ENCODE results near the gene IDH3B.

Gene IDH3B

GRCh38 chr20:2706688-2707352 is 42.8 kb upstream of the IDH3B start:
- no peak for TF ChIP-seq CTCF (IDR thresholded peaks at IDR 0.05; ENCODE audit: low read depth, low read length)
- in situ Hi-C loops (cut with HindIII; ENCODE audit: low sequenced_read_pairs): no loop called here
- H3K4me3 ChIP-seq (ENCODE audit: low read depth, low read length): no peak overlapping the region
- DNase-seq (ENCODE audit: low read depth, low spot score): no peak

- DNase-seq (ENCODE audit: low read depth, low spot score): no peak
- TF ChIP-seq CTCF (IDR thresholded peaks at IDR 0.05; ENCODE audit: low read depth, low read length): no peak
- no peak overlapping the region for H3K4me3 ChIP-seq (ENCODE audit: low read depth, low read length)
- in situ Hi-C loops (cut with HindIII; ENCODE audit: low sequenced_read_pairs): no loop called here
Observed at GRCh38 chr20:2705931-2706645, 42.1 kb upstream of the IDH3B start.

GRCh38 chr20:2703716-2704475 is 39.9 kb upstream of the IDH3B start:
- DNase-seq (ENCODE audit: low read depth, low spot score): no peak
- in situ Hi-C loops (cut with HindIII; ENCODE audit: low sequenced_read_pairs): no loop called here

GRCh38 chr20:2701671-2702081 is 37.7 kb upstream of the IDH3B start:
- TF ChIP-seq CTCF (IDR thresholded peaks at IDR 0.05; ENCODE audit: low read depth, low read length): no peak
- in situ Hi-C loops (cut with HindIII; ENCODE audit: low sequenced_read_pairs): no loop called here
- DNase-seq (ENCODE audit: low read depth, low spot score): no peak
- no peak overlapping the region for H3K4me3 ChIP-seq (ENCODE audit: low read depth, low read length)

More at GRCh38 chr20:2703716-2704475, 39.9 kb upstream of the IDH3B start:
- no peak overlapping the region for H3K4me3 ChIP-seq (ENCODE audit: low read depth, low read length)
- TF ChIP-seq CTCF (IDR thresholded peaks at IDR 0.05; ENCODE audit: low read depth, low read length): no peak

GRCh38 chr20:2700913-2701620 is 37.1 kb upstream of the IDH3B start:
- in situ Hi-C loops (cut with HindIII; ENCODE audit: low sequenced_read_pairs): no loop called here
- TF ChIP-seq CTCF (IDR thresholded peaks at IDR 0.05; ENCODE audit: low read depth, low read length): no peak
- DNase-seq (ENCODE audit: low read depth, low spot score): no peak
- H3K4me3 ChIP-seq (ENCODE audit: low read depth, low read length): no peak overlapping the region

GRCh38 chr20:2699775-2700413 is 35.9 kb upstream of the IDH3B start:
- no peak overlapping the region for H3K4me3 ChIP-seq (ENCODE audit: low read depth, low read length)
- in situ Hi-C loops (cut with HindIII; ENCODE audit: low sequenced_read_pairs): no loop called here
- no peak for DNase-seq (ENCODE audit: low read depth, low spot score)
- TF ChIP-seq CTCF (IDR thresholded peaks at IDR 0.05; ENCODE audit: low read depth, low read length): no peak
